ENCODE data around the gene PYHIN1.
A peak's percentile ranks its signal among the peaks of the same experiment; 100 is the strongest.

The PYHIN1 gene

DNA sequence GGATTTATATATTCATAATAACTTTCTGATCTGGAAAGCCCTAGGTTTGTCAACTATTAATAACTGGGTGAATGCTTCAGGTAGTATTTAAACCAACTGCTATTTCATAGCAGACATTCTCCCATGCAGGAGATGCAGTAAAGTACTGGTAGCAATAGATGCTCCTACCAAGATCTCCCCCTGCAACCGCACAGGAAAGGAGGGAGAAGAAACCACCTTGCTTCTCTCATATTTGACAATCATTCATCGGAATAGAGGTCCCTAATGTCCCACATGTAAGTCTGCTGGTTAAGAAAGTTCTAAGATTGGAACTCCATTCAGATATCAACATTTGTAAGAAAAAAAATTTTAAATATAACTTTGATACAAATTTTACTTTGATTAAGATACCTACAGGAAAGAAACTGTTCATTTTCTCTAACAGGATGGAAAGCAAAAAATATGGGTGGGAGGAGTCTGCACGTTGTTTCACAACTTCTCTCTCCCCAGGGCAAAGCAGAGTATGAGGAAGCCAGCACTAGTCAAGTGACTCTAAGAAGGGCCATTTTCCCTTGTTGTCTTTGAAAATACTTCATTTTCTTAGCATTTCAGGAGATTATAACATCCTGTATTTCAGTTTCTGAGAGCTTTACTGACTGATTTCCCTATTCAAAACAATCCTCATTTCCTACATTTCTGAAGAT is at the start of gene PYHIN1:
Gene PYHIN1, plus strand, starts transcription at position 498 of the 683 bp plus-strand sequence. CDS start 5,359 bp downstream, outside the sequence.
- peak; percentile 70 for DNase-seq

DNA sequence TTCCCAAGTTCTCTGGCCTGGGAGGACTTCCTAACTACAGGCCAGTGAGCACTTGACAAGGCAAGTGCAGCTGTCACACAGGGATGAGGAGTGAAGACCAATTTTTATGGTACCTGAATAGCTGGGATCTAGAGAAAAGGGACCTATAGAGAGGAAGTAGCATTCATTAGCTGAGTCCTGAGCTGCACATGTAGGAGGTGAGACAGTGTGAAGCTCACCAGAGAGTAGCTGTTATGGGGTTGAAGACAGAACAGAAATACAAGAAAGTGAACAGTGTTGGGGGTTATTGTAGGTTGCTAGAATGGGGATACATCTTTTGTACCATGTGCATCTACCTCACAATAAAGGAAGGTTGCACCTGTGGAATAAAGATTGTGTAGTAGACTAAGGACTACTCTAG is 37.7 kb upstream of the PYHIN1 start:
- no peak for DNase-seq

DNA sequence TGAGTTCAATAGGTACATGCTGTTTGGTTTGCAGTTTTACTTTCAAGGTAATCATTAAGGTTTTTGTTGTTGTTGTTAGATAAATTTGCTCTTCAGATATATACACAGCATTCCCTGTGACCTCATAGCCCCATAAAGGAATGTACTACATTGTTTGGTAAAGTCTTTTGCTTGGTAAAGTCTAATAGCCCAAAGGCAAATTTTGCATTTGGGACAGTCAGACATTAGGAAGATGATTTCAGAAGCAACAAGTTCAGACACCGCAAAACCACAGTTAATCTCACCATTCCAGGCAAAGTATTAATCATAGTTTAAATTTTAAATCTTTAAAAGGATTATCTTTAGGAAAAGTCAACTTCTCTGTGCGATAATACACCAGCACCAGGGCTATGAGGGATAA is 32.6 kb upstream of the PYHIN1 start:
- no peak for DNase-seq

DNA sequence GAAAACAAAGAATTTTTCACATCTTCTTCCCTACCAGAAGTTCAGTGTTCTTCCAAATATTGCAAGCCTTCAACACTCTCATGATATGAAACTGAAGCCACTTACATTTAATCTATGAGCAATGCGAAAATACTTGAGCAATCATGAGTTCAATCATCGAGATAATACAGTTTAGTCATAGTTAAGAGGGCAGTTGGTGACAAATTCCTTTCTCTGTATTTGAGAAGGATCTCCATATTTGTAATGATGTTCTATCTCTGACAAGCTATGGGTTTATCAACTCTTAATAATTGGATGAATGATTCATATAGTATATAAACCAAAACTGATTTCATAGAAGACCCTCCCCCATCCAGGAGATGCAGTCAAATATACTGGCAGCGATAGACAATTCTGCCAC is 29.7 kb upstream of the PYHIN1 start:
- DNase-seq: no peak

DNA sequence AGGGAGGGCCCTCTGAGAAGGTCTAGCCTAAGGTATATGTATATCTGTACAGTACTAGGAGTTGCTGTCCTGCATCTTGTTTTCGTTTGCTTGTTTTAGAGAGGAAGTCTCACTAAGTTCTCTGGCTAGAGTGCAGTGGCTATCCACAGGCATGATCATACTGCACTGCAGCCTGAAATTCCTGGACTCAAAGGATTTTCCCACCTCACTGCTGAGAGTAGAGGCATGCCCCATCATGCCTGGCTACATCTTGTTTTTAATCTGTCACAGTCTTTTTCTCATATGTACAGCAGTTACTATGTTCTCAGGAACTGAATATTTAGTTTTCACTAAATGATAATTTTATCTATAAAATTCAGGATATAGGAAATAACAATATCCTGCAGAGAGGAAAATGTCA is 15.3 kb upstream of the PYHIN1 start:
- DNase-seq: no peak

DNA sequence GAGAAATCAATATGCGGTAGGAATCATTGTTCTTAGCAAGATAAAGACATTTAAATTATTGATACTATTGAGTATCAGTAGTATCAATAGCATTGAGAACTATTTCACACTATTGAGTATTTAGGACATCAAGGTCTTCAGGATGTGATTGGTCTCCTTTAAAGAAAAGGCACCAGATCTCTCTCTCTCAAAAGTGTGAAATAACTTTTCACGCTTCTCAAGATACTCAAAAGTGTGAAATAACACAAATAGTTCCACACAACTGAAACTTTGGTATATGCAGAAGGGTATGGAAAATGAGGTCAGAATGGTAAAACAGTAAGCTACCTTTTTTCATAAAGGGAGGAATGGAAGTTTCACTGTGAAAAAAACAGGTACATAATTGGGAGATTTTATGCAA is 6.7 kb upstream of the PYHIN1 start:
- no peak for DNase-seq

DNA sequence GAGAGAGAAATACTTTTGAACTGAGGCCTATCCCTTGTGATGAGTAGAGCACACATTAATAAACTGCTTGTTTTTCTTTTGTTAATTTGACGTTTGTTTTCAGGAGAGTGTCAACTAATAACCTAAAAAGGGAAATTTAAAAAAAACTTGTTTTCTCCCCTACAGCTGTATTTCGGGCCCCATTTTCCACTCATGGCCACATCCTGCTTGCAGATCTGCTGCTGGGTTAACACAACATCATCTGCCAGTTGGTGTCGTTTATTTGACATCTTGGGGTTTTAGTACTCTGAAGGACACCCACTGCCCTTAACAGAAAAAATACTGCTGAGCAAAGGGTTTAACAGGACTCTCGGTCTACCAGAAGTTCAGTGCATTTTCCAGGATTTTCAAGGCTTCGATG is 848 bp upstream of the PYHIN1 start:
- DNase-seq: peak; percentile 79

DNA sequence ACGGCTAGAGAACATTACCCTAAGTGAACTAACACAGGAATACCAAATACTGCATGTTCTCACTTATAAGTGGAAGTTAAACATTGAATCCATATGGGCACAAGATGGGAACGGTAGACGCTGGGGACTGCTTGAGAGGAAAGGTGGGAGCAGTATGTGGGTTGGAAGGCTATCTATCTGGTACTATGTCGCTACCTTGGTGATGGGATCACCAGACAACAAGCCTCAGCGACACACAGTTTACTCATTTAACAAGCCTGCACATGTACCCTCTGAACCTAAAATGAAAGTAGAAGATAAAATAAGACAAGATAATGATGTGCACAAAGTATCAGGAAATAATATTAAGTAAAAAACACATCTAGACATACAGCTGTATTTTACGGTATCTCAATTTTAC is 819 bp downstream of the PYHIN1 start:
- no peak for DNase-seq

DNA sequence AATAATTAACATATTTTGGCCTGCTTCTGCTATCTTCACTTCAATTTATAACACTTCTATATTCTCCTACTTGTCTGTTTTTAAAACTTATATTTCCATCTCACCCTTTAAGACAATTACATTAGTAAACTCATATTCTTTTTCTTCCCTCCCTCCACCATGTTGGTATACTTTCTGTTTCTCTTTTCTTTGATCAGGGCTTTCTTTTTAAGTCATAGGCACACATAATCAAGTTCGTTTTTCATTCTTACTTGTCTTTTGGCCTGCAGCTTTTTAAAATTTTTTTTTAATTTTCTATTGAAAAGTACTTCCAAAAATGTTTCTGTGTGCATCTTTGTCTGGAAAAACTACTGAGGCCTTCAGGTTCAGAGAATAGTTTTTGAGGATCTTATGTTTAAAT is 2.3 kb downstream of the PYHIN1 start:
- no peak for DNase-seq

DNA sequence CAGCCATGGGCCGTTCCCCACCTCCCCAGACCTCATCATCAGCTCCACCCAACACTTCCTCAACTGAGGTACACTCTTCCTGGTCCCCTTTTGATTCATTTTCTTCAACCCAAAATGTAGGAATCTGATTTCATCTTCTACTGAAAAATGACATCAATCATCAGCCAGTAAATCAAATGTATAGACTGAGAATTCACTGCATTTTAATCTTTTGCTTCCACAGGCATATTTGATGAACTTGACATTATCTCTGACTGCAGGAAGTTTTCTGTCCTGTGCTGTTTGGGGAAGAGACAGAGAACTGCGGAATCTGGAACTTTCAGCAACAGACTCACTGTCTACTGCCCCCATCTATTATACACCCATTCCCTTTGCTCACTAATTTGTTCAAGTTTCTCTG is 7.8 kb downstream of the PYHIN1 start:
- DNase-seq: no peak

DNA sequence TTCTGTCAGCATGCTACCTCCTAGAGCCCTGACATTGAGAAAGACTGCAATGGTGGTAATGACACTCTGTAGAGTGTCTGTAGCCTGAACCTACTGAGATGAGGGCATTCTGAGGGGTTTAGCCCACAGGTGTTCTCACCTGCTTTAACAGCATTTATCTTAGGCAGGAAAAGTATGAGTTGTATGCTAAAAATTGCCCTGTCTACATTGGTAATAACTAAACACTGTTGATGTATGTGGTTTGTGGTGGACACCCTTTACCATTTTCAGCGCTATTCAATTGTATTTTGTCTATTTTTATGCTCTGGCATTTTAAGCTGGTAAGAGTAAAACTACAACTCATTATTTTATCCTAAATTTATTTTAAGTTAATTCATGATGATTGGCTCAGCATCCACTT is 10.0 kb downstream of the PYHIN1 start:
- no peak for DNase-seq

DNA sequence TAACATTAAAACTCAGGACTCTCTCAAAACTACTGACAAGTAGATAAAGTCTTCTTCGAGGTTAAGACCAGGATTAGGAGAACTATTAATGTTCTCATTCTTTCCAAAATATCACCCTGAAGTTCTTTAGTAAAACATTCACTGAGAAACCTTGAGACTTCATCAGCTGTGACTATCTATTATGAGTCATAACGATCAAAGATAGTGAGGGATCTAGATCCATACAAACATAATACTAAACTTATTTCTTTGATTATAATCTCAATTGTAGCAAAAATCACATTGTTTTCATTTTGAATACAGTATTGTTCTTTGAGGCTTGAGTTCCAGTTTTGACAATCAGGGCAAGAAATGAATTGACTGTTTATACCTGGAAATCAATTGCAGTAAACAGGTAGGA is 11.1 kb downstream of the PYHIN1 start:
- no peak for DNase-seq

DNA sequence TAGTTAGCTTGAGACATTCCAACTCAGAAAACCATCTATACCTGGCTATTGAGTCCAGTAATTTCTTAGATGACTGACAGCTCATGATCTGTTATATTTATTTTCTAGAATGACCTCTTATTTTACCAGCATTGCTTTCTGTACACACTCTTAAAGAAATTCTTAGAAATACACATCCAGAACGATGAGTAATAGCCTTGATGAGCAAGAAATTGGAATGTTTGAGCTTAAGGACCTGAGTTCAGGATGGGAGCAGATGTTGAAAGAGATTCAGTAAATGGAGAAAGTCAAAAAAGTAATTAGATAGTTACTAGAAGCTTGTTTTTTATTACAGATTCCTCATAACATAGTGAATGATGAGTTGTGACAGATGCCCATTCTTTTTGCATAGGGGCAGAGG is 11.7 kb downstream of the PYHIN1 start:
- DNase-seq: no peak

DNA sequence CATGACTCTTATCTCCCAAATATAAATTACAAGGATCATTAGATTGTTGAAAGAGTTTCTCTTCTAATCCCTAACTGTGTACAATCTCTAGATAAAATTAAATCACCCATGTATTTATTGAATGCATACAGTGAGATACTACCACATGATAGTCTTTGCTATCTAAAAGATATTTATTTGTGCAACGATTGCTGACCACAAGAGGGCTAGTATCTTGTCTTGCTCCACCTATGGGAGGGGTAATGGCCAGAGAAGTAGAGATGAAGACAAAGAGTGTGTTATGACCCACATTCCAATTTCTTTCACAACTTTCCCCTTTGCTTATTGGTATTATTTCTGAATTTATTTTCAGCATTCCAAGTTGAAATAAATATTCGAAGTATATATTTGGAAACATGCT is 13.7 kb downstream of the PYHIN1 start:
- no peak for DNase-seq

DNA sequence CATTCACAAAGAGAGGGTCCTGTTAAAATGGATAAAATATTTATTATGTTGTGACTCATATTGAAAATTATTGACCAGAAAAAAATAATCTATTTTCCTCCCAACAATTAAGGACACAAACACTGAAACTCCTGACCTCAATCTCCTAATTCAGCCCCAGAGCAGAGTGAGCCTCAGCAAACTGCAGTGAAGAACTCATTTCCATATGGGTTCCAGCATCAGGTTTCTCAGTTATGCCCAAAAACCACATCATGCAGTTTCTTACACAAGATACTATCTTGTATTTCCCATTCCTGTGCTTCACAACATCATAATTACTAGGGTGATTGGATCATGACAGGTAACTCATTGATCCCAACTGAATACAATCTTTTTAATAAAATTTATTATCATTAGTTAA is 15.4 kb downstream of the PYHIN1 start:
- no peak for DNase-seq

DNA sequence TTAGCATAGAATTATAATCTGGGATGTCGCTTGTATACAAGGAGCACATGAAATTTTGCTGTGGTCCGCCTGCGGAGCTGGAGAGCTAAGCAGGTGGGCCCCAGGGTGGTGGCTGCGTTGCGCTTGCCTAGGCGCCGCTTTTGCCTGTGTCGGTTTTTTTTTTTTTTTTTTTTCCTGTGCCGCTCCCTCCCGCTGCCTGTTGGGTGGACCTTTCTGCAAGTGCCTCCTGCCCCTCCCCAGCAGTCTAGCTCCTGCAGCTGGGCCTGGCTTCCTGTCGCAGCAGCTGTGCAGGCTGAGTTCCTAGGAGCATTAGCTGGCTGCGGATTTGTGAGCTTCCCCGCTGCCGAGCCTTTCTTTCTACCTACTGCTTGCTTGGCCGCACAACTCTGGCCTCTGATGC is 20.6 kb downstream of the PYHIN1 start:
- no peak for DNase-seq

DNA sequence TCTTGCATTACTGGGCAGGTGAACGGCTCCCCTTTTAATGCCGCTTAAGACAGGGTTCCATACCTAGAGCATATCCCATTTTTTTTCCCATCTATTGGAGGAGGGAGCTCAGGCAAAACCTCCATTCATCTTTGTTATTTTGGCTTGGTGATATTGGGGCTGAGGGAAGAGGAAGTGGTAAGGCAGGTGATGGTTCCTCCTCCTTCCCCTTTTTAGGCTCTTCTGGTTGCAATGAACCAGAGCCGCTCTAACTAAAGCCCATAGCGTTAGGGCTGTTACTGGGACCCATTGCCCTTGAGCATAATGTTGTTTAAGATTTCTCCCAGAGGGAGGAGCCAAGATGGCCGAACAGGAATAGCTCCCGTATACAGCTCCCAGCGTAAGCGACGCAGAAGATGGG is 21.1 kb downstream of the PYHIN1 start:
- DNase-seq: no peak

DNA sequence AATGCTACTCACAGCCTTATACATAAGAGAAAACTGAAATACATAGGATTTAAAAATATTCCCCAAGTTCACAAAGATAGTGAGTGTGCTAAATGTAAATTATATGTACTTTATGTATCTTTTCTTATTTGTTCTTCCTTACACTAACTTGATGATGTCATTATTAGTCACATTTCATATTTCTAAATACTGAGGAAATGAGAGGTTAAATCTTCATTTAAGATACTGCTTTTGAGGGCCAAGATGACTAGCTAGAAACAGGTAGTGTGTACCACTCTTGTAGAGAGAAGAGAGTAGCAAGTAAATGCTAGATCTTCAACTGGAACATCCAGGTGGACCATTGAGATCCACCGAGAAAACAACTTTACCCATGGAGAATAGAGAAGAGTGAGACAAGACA is 29.8 kb downstream of the PYHIN1 start:
- DNase-seq: no peak

DNA sequence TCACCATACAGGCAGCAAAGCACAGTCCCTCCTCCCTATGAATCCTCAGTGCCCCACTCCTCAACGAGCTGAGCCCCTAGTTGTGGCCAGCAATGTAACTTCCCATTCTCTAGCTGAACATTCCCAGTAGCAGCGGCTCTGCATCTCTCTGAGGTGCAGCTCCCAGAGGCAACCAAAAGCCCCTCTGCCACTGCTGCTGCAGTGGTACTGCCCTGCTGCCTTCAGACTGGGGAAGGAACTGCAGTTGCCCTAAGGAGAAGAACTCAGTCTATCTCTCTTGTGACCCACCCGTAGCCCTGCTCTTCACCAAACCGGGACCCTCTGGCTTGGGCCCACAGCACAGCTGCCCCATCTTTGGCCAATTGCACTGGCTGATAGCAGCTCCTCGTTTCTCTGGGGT is 31.6 kb downstream of the PYHIN1 start:
- DNase-seq: no peak

DNA sequence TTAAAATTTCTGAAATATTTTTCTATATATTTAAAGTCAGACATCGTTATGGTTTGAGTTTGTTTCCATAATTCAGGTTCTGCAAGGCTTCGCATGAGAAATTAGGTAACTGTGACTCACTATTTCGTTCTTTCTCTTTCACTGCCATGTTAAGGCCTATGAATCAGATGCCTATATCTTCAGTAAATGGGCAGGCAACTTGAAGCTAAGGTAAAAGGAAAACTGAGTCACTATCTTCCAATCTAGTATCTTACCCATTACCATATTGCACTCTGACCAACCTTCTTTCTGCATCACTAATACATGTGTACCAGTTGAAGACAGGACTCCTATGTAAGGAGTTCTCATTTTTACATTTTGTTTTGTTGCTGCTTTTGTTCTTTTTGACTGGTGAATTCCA is 37.8 kb downstream of the PYHIN1 start:
- DNase-seq: no peak

DNA sequence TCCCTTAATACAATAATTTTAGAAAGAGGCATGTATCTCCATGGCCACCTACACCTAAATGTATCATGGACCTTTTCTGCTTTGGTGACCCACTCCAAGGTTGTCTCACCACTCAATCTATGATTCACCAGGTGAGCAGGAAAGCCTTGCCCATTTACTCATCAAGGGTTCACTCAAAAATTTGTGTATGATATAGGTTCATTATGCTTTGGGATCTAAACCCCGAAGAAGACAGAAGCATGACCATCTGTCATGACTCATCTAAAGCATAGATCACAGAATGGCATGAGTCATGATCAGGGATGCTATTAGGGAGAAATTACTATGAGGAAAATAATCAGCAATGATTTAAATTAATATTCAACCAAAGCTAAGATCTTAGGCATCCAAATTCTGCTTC is 38.5 kb downstream of the PYHIN1 start:
- DNase-seq: no peak

DNA sequence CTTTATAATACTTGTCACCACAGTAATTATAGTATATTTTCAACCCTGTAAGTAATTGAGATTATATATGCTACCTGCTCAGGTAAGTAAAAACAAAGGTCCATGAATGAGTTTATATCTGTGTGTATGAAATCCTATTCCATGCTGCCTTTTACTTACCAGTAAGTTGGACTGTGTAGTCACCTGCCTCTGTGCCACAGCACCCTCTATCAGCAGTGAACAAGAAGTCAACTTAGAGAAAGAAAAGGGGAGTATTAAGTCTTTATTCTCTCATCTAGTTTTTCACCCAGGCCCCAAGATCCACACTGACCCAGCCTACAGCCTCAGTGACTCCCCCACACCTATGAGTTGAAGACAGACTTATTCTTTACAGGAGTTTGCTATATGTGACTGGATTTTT is 41.5 kb downstream of the PYHIN1 start:
- no peak for DNase-seq

DNA sequence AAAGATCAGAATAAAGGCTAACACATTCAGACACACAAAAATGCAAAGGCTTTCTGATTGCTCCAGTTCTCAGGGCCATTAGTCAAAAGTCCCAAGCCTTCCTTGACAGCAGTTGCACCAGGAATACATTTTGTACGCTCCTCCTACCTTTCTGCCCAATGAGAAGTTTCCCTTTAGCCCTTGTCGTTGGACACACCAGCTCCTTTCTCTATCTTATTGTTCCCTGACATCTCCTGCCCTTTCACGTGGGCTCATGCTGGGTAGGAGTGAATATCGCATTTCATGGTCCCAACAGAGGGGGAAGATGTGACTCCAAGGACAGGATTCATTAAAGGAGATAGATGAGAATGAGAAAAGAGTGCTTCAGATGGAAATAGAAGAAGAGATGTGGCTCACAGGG is 44.9 kb downstream of the PYHIN1 start:
- no peak for DNase-seq

DNA sequence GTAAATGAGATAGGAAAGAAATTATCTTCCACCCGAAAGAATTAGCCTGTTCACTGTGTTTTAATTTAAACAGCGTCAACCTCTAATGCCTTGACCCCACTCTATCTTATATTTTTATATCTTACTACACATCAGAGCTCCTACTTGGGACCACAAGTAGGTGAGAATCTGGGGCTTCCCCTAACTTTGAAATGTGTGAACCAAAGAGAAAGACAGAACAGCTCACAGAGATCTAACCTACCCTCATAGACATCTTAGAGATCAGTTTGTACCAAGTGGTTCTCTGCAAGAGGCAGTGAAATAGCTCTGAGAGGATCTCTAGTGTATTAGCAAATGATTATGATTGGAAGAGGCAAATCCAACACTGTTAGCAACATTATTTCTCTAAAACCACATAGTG is 47.4 kb downstream of the PYHIN1 start:
- DNase-seq: no peak

DNA sequence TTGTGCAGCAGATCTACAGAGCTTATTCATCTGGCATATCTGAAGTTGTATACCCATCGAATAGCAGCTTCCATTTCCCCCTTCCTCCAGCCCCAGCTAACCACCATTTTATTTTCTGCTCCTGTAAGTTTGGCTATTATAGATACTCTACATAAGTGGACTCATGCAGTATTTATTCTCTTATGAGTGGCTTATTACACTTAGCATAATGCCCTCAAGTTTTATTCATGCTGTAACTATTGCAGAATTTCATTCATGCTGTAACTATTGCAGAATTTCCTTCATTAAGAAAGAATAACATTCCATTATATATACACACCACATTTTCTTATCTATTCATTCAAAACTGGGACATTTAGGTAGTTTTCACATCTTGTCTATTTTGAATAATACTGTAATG is 47.9 kb downstream of the PYHIN1 start:
- DNase-seq: no peak

DNA sequence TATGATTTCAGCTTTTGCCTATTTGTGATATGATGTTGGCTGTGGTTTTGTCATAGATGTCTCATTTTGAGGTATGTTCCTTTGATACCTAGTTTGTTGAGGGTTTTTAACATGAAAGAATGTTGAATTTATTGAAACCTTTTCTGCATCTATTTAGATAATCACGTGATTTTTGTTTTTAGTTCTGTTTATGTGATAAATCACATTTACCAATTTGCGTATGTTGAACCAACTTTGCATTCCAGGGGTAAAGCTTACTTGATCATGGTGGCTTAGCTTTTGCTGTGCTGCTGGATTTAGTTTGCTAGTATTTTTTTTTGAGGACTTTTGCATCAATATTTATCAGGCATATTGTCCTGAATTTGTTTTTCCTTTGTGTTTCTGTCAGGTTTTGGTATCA is 51.9 kb downstream of the PYHIN1 start:
- no peak for DNase-seq

All from activated effector memory CD4-positive, alpha-beta T cell treated with anti-CD3 and anti-CD28 coated beads, Interleukin-2, amount 50 U/mL, for 16 hours (primary cell).